B cell (primary cell): Measurements from ENCODE around the gene GAK. TPM values are rescaled to one million over a fixed set of nuclear protein-coding genes. Genes with fewer than 3 reads are reported as not detected.

Experiments
- ATAC-seq: fragments of 200-7000 bp; cut with Tn5 transposase; one replicate; pipeline ENCODE4 v1.10.0; 2021; ENCODE audit warnings: low read depth, mild to moderate bottlenecking, moderate number of reproducible peaks, moderate library complexity
- CTCF ChIA-PET: fragments of 350-600 bp; sonication (Branson Sonifier 250); formaldehyde crosslinking; loops from one replicate; lab custom pipeline; 2021; ENCODE audit warnings: antibody characterized with exemption, inconsistent platforms; lab: Charles Lee
- POLR2A ChIA-PET: fragments of 350-600 bp; sonication (Branson Sonifier 250); formaldehyde crosslinking; loops from one replicate; lab custom pipeline; 2021; ENCODE audit warnings: antibody characterized with exemption; lab: Charles Lee
- DNase-seq: peaks from one replicate; pipeline ENCODE4 v3.0.0; 2013
- H2AFZ ChIP-seq: 2 replicates; pipeline ENCODE4 v1.6.1; 2012; ENCODE audit warnings: mild to moderate bottlenecking, low read depth, low read length; ENCODE audit not compliant: insufficient read depth, poor library complexity, severe bottlenecking
- H3K27ac ChIP-seq, 2 donors: 1 replicate in 1 of 2; 2 replicates in 1 of 2; pipeline ENCODE4 v1.5.1; 2012 to 2013; ENCODE audit warnings: low read length in 2 of 2, mild to moderate bottlenecking in 2 of 2, moderate library complexity in 1 of 2
- H3K27me3 ChIP-seq, 4 experiments: fragments of 200-600 bp in 1 of 4; sonication (generic) in 1 of 4; replicated peaks in 1 of 4; 1 replicate in 2 of 4; 2 replicates in 2 of 4; pipeline versions ENCODE4 v1.6.1 to v1.7.0; 2013 to 2016; ENCODE audit warnings: low read length in 3 of 4, mild to moderate bottlenecking in 2 of 4, mixed read lengths in 1 of 4, moderate library complexity in 1 of 4; ENCODE audit not compliant: insufficient read depth in 4 of 4, control insufficient read depth in 3 of 4; ENCODE audit errors: control extremely low read depth in 1 of 4
- H3K36me3 ChIP-seq, 2 experiments: replicated peaks in 1 of 2; 1 replicate in 1 of 2; 2 replicates in 1 of 2; pipeline versions ENCODE4 v1.6.1 to v1.7.1; 2013; ENCODE audit warnings: low read length in 1 of 2; ENCODE audit not compliant: insufficient read depth in 2 of 2, control insufficient read depth in 1 of 2; ENCODE audit errors: control extremely low read depth in 1 of 2, extremely low read depth in 1 of 2
- H3K4me1 ChIP-seq, 2 donors: fragments of 200-600 bp in 1 of 2; sonication (generic) in 1 of 2; 1 replicate in 1 of 2; 2 replicates in 1 of 2; pipeline versions ENCODE4 v1.5.1 to v1.6.1; 2013 to 2017; ENCODE audit warnings: low read length in 2 of 2; ENCODE audit not compliant: control insufficient read depth in 2 of 2, insufficient read depth in 2 of 2
- H3K4me2 ChIP-seq: replicated peaks from 2 replicates; pipeline ENCODE3; 2012; ENCODE audit warnings: mild to moderate bottlenecking, low read depth, low read length; ENCODE audit not compliant: poor library complexity, severe bottlenecking
- H3K4me3 ChIP-seq, 5 experiments: fragments of 200-600 bp in 1 of 5; sonication (generic) in 1 of 5; 1 replicate in 3 of 5; 2 replicates in 2 of 5; pipeline versions ENCODE4 v1.5.1 to v1.7.0; 2011 to 2016; ENCODE audit warnings: low read length in 4 of 5, mild to moderate bottlenecking in 4 of 5, low read depth in 2 of 5, control low read depth in 1 of 5, moderate library complexity in 1 of 5; ENCODE audit not compliant: insufficient read depth in 1 of 5; ENCODE audit errors: control extremely low read depth in 1 of 5, extremely low read depth in 1 of 5
- H3K79me2 ChIP-seq: fragments of 200-600 bp; sonication (generic); one replicate; pipeline ENCODE4 v1.6.0; 2016; ENCODE audit warnings: low read length; ENCODE audit not compliant: control insufficient read depth, insufficient read depth
- H3K9ac ChIP-seq: fragments of 200-600 bp; sonication (generic); 2 replicates; pipeline ENCODE4 v1.6.1; 2017; ENCODE audit warnings: mild to moderate bottlenecking, low read length, moderate library complexity
- H3K9me3 ChIP-seq, 3 donors: one replicate each; pipeline versions ENCODE4 v1.6.1 to v1.7.1; 2013; ENCODE audit warnings: low read length in 2 of 3; ENCODE audit not compliant: control insufficient read depth in 2 of 3, insufficient read depth in 1 of 3; ENCODE audit errors: control extremely low read depth in 1 of 3
- H4K20me1 ChIP-seq: 2 replicates; pipeline ENCODE4 v1.6.0; 2012; ENCODE audit warnings: mild to moderate bottlenecking, low read length; ENCODE audit not compliant: insufficient read depth, control insufficient read depth, poor library complexity, severe bottlenecking
- H3K27ac Mint-ChIP-seq: one replicate; pipeline ENCODE4 v1.8.0; 2021; ENCODE audit warnings: mixed read lengths
- H3K27me3 Mint-ChIP-seq: one replicate; pipeline ENCODE4 v1.8.0; 2021; ENCODE audit warnings: mixed read lengths
- H3K4me1 Mint-ChIP-seq: one replicate; pipeline ENCODE4 v1.8.0; 2021; ENCODE audit warnings: mixed read lengths
- H3K4me3 Mint-ChIP-seq: one replicate; pipeline ENCODE4 v1.8.0; 2021; ENCODE audit warnings: mixed read lengths
- H3K9me3 Mint-ChIP-seq: one replicate; pipeline ENCODE4 v1.8.0; 2022; ENCODE audit warnings: mixed read lengths; ENCODE audit not compliant: insufficient read depth
- CTCF ChIP-seq: fragments of 200-600 bp; IDR thresholded peaks from one replicate; pipeline ENCODE4 v1.8.0; 2022; ENCODE audit warnings: antibody characterized with exemption, mild to moderate bottlenecking
- EZH2 ChIP-seq: IDR thresholded peaks from 2 replicates; pipeline ENCODE4 v1.6.1; 2012; ENCODE audit warnings: borderline replicate concordance, low read depth, mild to moderate bottlenecking, moderate library complexity, low read length; ENCODE audit not compliant: insufficient read depth, poor library complexity, severe bottlenecking
- WGBS: methylation state at CpG from one replicate; pipeline ENCODE4 v1.1.5; 2013; ENCODE audit warnings: missing lambda C conversion rate; ENCODE audit not compliant: insufficient coverage; 5-methylcytosine and 5-hydroxymethylcytosine counted together
- intact Hi-C: fragments of 100-400 bp; cut with micrococcal nuclease; formaldehyde crosslinking; loops from one replicate; pipeline ENCODE4 v1.10.0; 2022
- polyA plus RNA-seq: library from polyadenylated mRNA; depleted of rRNA; stranded (reverse); fragments of >200 nt; gene quantifications from 2 replicates; pipeline ENCODE4 v1.2.3, GENCODE V29; 2012
- total RNA-seq, 2 donors: library from RNA; stranded (reverse); fragments of 120-200 nt in 1 of 2; gene quantifications; 1 replicate in 1 of 2; 2 replicates in 1 of 2; pipeline versions ENCODE4 v1.2.3 to v1.2.4, GENCODE V29; 2013 to 2022

Gene GAK
- total and polyA plus RNA-seq, 2 donors (not counting 1 experiment from before 2014, with no cell fraction given) = 113 to 283 TPM

- no peaks in the 10 kb centered on the region for H3K9me3 Mint-ChIP-seq
- ChIA-PET CTCF (no interaction called here), POLR2A (no interaction called here)
- 97% methylated on average over 50 of the region's 50 CpGs for WGBS
- peaks cover 0 to 14% (median 0%) of the 10 kb centered on the region in 3 donors for H3K9me3 ChIP-seq
- H2AFZ ChIP-seq = no peak overlapping the region
- H3K4me2 ChIP-seq = no peak overlapping the region
- no peaks in the 10 kb centered on the region for H3K27me3 ChIP-seq
- H3K27me3 Mint-ChIP-seq = no peaks in the 10 kb centered on the region
- H4K20me1 ChIP-seq = no peaks in the 10 kb centered on the region
- no peaks in the 10 kb centered on the region for H3K79me2 ChIP-seq
- no peak overlapping the region for H3K27ac ChIP-seq
- no peaks in the 10 kb centered on the region for H3K4me1 ChIP-seq
- H3K27ac Mint-ChIP-seq = no peak overlapping the region
- no peak overlapping the region for H3K4me3 Mint-ChIP-seq
- H3K9ac ChIP-seq = no peak overlapping the region
- ATAC-seq = no peak
- H3K36me3 ChIP-seq = peaks cover 2 to 26% of the 10 kb centered on the region in 2 experiments
- intact Hi-C loops = no loop called here
- H3K4me3 ChIP-seq = no peak overlapping the region
- H3K4me1 Mint-ChIP-seq = no peaks in the 10 kb centered on the region
- TF ChIP-seq EZH2 (no peak), CTCF (no peak)
- DNase-seq = no peak
These were observed 82.5 kb downstream of the GAK start for GRCh38 chr4:849478-850175.

- DNase-seq (no peak), ATAC-seq (no peak)
- Mint-ChIP-seq H3K27me3 (no peaks in the 10 kb centered on the region), H3K4me3 (no peak overlapping the region), H3K27ac (no peak overlapping the region), H3K4me1 (no peaks in the 10 kb centered on the region), H3K9me3 (no peaks in the 10 kb centered on the region)
- CTCF ChIA-PET = no interaction called here
- Histone ChIP-seq H3K4me1 (no peaks in the 10 kb centered on the region), H3K27ac (no peak overlapping the region), H3K79me2 (no peaks in the 10 kb centered on the region), H3K9ac (no peak overlapping the region), H3K4me2 (no peak overlapping the region), H3K4me3 (no peak overlapping the region), H4K20me1 (no peaks in the 10 kb centered on the region), H3K27me3 (no peaks in the 10 kb centered on the region), H3K9me3 (peaks cover 0 to 21% (median 0%) of the 10 kb centered on the region in 3 donors), H2AFZ (no peak overlapping the region), H3K36me3 (peaks cover 0 to 26% of the 10 kb centered on the region in 2 experiments)
- intact Hi-C loops = no loop called here
- WGBS = 80% methylated on average over 24 of the region's 27 CpGs
- TF ChIP-seq CTCF (no peak), EZH2 (no peak)
- POLR2A ChIA-PET = no interaction called here
These were observed 83.2 kb downstream of the GAK start for GRCh38 chr4:848803-849477.
